Measurements from ENCODE around the gene BSG.

DNA sequence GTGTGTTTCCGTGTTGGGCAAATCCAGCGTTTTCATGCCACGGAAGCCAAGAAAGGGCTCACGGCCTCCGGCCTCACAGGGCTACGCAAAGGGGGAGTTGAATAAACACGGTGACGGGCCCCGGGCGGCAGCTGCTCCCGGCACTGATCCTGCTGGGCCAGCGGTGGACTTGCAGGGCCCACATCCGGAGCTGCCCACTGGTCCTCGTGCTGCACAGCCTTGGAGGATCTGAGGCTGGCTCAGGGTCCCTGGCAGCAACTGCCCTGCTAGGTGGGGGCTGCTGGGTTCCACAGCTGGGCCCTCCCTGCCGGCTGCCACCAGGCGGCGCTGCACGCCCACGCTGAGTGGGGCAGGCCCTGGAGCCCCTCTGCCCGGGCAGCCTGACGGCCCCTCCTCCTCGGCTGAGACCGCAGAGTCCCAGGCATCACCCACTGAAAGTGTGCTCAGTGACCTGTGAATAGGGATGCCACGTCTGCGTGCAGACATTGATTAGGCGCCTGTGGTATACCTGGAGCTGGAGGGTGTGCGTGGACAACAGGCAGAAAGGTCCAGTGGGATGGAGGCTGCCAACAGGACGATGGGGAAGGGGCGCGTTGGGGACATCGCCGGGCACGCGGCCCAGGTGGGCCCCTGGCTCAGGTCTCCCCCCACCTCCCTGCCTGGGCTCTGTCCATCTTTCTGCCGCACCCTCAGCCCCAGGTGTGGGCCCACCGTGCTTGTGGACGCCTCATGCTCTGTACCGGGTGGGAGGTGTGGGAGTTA is 12.0 kb downstream of the BSG start:
- TF ChIP-seq, protein P1, sequence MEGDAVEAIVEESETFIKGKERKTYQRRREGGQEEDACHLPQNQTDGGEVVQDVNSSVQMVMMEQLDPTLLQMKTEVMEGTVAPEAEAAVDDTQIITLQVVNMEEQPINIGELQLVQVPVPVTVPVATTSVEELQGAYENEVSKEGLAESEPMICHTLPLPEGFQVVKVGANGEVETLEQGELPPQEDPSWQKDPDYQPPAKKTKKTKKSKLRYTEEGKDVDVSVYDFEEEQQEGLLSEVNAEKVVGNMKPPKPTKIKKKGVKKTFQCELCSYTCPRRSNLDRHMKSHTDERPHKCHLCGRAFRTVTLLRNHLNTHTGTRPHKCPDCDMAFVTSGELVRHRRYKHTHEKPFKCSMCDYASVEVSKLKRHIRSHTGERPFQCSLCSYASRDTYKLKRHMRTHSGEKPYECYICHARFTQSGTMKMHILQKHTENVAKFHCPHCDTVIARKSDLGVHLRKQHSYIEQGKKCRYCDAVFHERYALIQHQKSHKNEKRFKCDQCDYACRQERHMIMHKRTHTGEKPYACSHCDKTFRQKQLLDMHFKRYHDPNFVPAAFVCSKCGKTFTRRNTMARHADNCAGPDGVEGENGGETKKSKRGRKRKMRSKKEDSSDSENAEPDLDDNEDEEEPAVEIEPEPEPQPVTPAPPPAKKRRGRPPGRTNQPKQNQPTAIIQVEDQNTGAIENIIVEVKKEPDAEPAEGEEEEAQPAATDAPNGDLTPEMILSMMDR (conservative IDR thresholded peaks at IDR 0.05 in 1 of 2, IDR thresholded peaks at IDR 0.05 in 1 of 2; ENCODE audit: low read depth in 1 of 2, low read length in 2 of 2) = peak; percentile 83 to 91
- no peak for TF ChIP-seq EZH2 (IDR thresholded peaks at IDR 0.05; ENCODE audit: low read length, missing control alignments)
